H1 (cell line): Measurements from ENCODE around the gene RAD51B. TPM values are rescaled to one million over a fixed set of nuclear protein-coding genes. Genes with fewer than 3 reads are reported as not detected.
"Not testable (repeated sequence)": the region's sequence is repeated elsewhere in the genome, so short reads cannot be mapped to it uniquely, and the experiment has no call there.

Source experiments
- CTCF ChIA-PET: fragments of 300-600 bp; sonication (Branson Sonifier 250); formaldehyde crosslinking; loops from one replicate; lab custom pipeline; 2021; ENCODE audit not compliant: partially characterized antibody; lab: Charles Lee
- POLR2A ChIA-PET: fragments of 300-600 bp; sonication (Branson Sonifier 250); formaldehyde crosslinking; loops from one replicate; lab custom pipeline; 2021; ENCODE audit warnings: inconsistent platforms; ENCODE audit not compliant: partially characterized antibody; lab: Charles Lee
- DNase-seq, 2 experiments: peaks; one replicate each; pipeline versions ENCODE4 v3.0.0 to v3.0.0-alpha.2; 2010 to 2022; ENCODE audit warnings: low spot score in 2 of 2, low read depth in 1 of 2, mixed read lengths in 1 of 2
- FAIRE-seq: peaks from 2 replicates; lab custom pipeline; 2011; peaks lifted over from hg19 to GRCh38; lab: Jason Lieb, UNC
- H2AFZ ChIP-seq: 2 replicates; pipeline ENCODE4 v1.8.1; 2012; ENCODE audit warnings: low read length, inconsistent platforms
- H2AK5ac ChIP-seq: 2 replicates; pipeline ENCODE4 v1.6.1; 2013; ENCODE audit warnings: low read depth, low read length
- H2BK120ac ChIP-seq: replicated peaks from 2 replicates; pipeline ENCODE3; 2013; ENCODE audit warnings: low read depth, low read length, inconsistent platforms
- H2BK12ac ChIP-seq: 2 replicates; pipeline ENCODE4 v1.6.1; 2013; ENCODE audit warnings: low read depth, low read length
- H2BK15ac ChIP-seq: 2 replicates; pipeline ENCODE4 v1.6.1; 2013; ENCODE audit warnings: low read length
- H2BK20ac ChIP-seq: 2 replicates; pipeline ENCODE4 v1.6.1; 2013; ENCODE audit warnings: low read length
- H2BK5ac ChIP-seq: 2 replicates; pipeline ENCODE4 v1.6.1; 2013; ENCODE audit warnings: low read depth, low read length
- H3K14ac ChIP-seq: 2 replicates; pipeline ENCODE4 v1.6.1; 2013; ENCODE audit warnings: inconsistent platforms; ENCODE audit not compliant: insufficient read length
- H3K18ac ChIP-seq: 2 replicates; pipeline ENCODE4 v1.6.1; 2013; ENCODE audit warnings: low read length; ENCODE audit errors: extremely low read depth
- H3K23ac ChIP-seq: 2 replicates; pipeline ENCODE4 v1.6.1; 2013; ENCODE audit warnings: inconsistent platforms; ENCODE audit not compliant: insufficient read length
- H3K23me2 ChIP-seq: 2 replicates; pipeline ENCODE4 v1.6.1; 2013; ENCODE audit warnings: low read depth, low read length
- H3K27ac ChIP-seq: 2 replicates; pipeline ENCODE4 v1.6.1; 2011; ENCODE audit warnings: low read depth, low read length, inconsistent platforms
- H3K27me3 ChIP-seq, 4 experiments: replicated peaks in 1 of 4; 1 replicate in 1 of 4; 2 replicates in 3 of 4; pipeline versions ENCODE4 v1.6.1 to v1.8.1; 2011 to 2013; ENCODE audit warnings: low read length in 3 of 4, mild to moderate bottlenecking in 3 of 4, inconsistent platforms in 2 of 4, mixed read lengths in 2 of 4, moderate library complexity in 1 of 4; ENCODE audit not compliant: control insufficient read depth in 3 of 4, insufficient read depth in 3 of 4; ENCODE audit errors: extremely low read depth in 1 of 4
- H3K36me3 ChIP-seq, 4 experiments: 2 replicates each; pipeline versions ENCODE4 v1.6.1 to v1.8.1; 2011 to 2013; ENCODE audit warnings: mild to moderate bottlenecking in 4 of 4, low read length in 3 of 4, moderate library complexity in 2 of 4, control low read depth in 1 of 4, inconsistent platforms in 1 of 4; ENCODE audit not compliant: insufficient read depth in 4 of 4, control insufficient read depth in 2 of 4
- H3K4ac ChIP-seq: replicated peaks from 2 replicates; pipeline ENCODE3; 2013; ENCODE audit warnings: low read length, low read depth, mixed read lengths, inconsistent platforms; ENCODE audit not compliant: insufficient read length
- H3K4me1 ChIP-seq, 4 experiments: replicated peaks in 1 of 4; 1 replicate in 1 of 4; 2 replicates in 3 of 4; pipeline versions ENCODE4 v1.6.1 to v1.8.1; 2011 to 2013; ENCODE audit warnings: low read length in 3 of 4, inconsistent platforms in 2 of 4, mixed read lengths in 1 of 4; ENCODE audit not compliant: insufficient read depth in 4 of 4, control insufficient read depth in 3 of 4
- H3K4me2 ChIP-seq, 2 experiments: 2 replicates each; pipeline versions ENCODE4 v1.6.1 to v1.8.1; 2011 to 2013; ENCODE audit warnings: low read depth in 2 of 2, low read length in 2 of 2, control low read depth in 1 of 2, inconsistent platforms in 1 of 2, mild to moderate bottlenecking in 1 of 2; ENCODE audit not compliant: insufficient read depth in 1 of 2
- H3K4me3 ChIP-seq, 4 experiments: fragments of 200-600, 300-600 bp in 1 of 4; sonication (generic), shearing (Covaris generic), sonication (Bioruptor Twin) in 1 of 4; 2 replicates each; pipeline versions ENCODE4 v1.5.1 to v1.8.1; 2011 to 2016; ENCODE audit warnings: low read length in 4 of 4, low read depth in 3 of 4, control low read depth in 2 of 4, inconsistent platforms in 2 of 4, mild to moderate bottlenecking in 2 of 4, mixed read lengths in 1 of 4, moderate library complexity in 1 of 4; ENCODE audit not compliant: insufficient read depth in 2 of 4; ENCODE audit errors: extremely low read depth in 1 of 4
- H3K56ac ChIP-seq: replicated peaks from 2 replicates; pipeline ENCODE3; 2013; ENCODE audit warnings: low read depth, mild to moderate bottlenecking, mixed read lengths, low read length, inconsistent platforms; ENCODE audit not compliant: insufficient read length
- H3K79me1 ChIP-seq: 2 replicates; pipeline ENCODE4 v1.6.1; 2013; ENCODE audit warnings: low read depth, low read length, control low read depth
- H3K79me2 ChIP-seq, 2 experiments: 2 replicates each; pipeline versions ENCODE4 v1.6.1 to v1.8.1; 2012 to 2013; ENCODE audit warnings: low read length in 2 of 2, mild to moderate bottlenecking in 2 of 2, inconsistent platforms in 1 of 2; ENCODE audit not compliant: insufficient read depth in 2 of 2, control insufficient read depth in 1 of 2
- H3K9ac ChIP-seq, 4 experiments: replicated peaks in 1 of 4; 1 replicate in 1 of 4; 2 replicates in 3 of 4; pipeline versions ENCODE4 v1.6.1 to v1.8.1; 2011 to 2013; ENCODE audit warnings: low read depth in 3 of 4, low read length in 3 of 4, control low read depth in 2 of 4, mild to moderate bottlenecking in 2 of 4, moderate library complexity in 2 of 4, inconsistent platforms in 1 of 4; ENCODE audit errors: extremely low read depth in 1 of 4
- H3K9me3 ChIP-seq, 2 experiments: 2 replicates each; pipeline versions ENCODE4 v1.6.1 to v1.8.1; 2012 to 2013; ENCODE audit warnings: mild to moderate bottlenecking in 2 of 2, moderate library complexity in 2 of 2, control low read depth in 1 of 2, inconsistent platforms in 1 of 2, low read depth in 1 of 2, low read length in 1 of 2, mixed read lengths in 1 of 2; ENCODE audit not compliant: insufficient read depth in 2 of 2
- H4K20me1 ChIP-seq, 2 experiments: replicated peaks in 1 of 2; 2 replicates each; pipeline versions ENCODE3 to v1.8.1; 2011 to 2013; ENCODE audit warnings: inconsistent platforms in 2 of 2, low read length in 2 of 2, mild to moderate bottlenecking in 1 of 2; ENCODE audit not compliant: insufficient read depth in 2 of 2, control insufficient read depth in 1 of 2
- H4K5ac ChIP-seq: 2 replicates; pipeline ENCODE4 v1.6.1; 2013; ENCODE audit warnings: low read length, low read depth, mixed read lengths, inconsistent platforms; ENCODE audit not compliant: insufficient read length
- H4K8ac ChIP-seq: 2 replicates; pipeline ENCODE4 v1.8.0; 2013; ENCODE audit warnings: mild to moderate bottlenecking, moderate library complexity, low read length, inconsistent platforms; ENCODE audit not compliant: insufficient read depth; ENCODE audit errors: extremely low read depth
- H4K91ac ChIP-seq: replicated peaks from 2 replicates; pipeline ENCODE3; 2013; ENCODE audit warnings: low read length, mixed read lengths, inconsistent platforms; ENCODE audit not compliant: insufficient read length
- polyA plus RNA-seq, 7 experiments: library from polyadenylated mRNA; depleted of rRNA in 3 of 7; stranded (reverse) in 5 of 7; unstranded in 2 of 7; fragments of >200 nt in 5 of 7; fragments of 200-250 nt in 2 of 7; gene quantifications; 1 replicate in 5 of 7; 2 replicates in 1 of 7; 4 replicates in 1 of 7; pipeline versions ENCODE4 v1.2.1 to v1.2.3, GENCODE V29; 2011 to 2013; ENCODE audit warnings: missing spikeins in 2 of 7, mixed read lengths in 2 of 7
- total RNA-seq: library from RNA; stranded (reverse); fragmentation: NEBNext Ultra II Directional; extraction: Animal tissue kit (Norgen Biotek cat#: 25700); gene quantifications from 2 replicates; pipeline ENCODE4 v1.2.1, GENCODE V29; 2021

RAD51B gene
- total and polyA plus RNA-seq, 2 of the 8 experiments (the other 6 are each of a cell fraction or from before 2014, with no cell fraction given): 3.9 to 14.9 TPM

GRCh38 chr14:68115952-68116351, 296.4 kb downstream of the RAD51B start:
- H3K36me3 ChIP-seq, H3K27ac ChIP-seq, H3K79me2 ChIP-seq, DNase-seq, H4K91ac ChIP-seq, FAIRE-seq, POLR2A ChIA-PET, H3K23ac ChIP-seq, H2BK12ac ChIP-seq, H3K14ac ChIP-seq, H2BK5ac ChIP-seq, H3K9me3 ChIP-seq, H3K4me2 ChIP-seq, H2AK5ac ChIP-seq, H2AFZ ChIP-seq, H3K4me1 ChIP-seq, H3K4me3 ChIP-seq, H3K4ac ChIP-seq, H4K20me1 ChIP-seq, H3K27me3 ChIP-seq, H3K56ac ChIP-seq, H4K8ac ChIP-seq, H3K79me1 ChIP-seq, H3K23me2 ChIP-seq, CTCF ChIA-PET, H2BK120ac ChIP-seq, H4K5ac ChIP-seq, H3K18ac ChIP-seq, H2BK15ac ChIP-seq, H2BK20ac ChIP-seq, H3K9ac ChIP-seq: not testable (repeated sequence)
